Endothelial cell of umbilical vein (primary cell): ENCODE results near the gene CDIPT. TPM values are rescaled to one million over a fixed set of nuclear protein-coding genes. Genes with fewer than 3 reads are reported as not detected.

ENCODE experiments used
- BruUV-seq: library from RNA; stranded (reverse); fragments of 400-500 nt; replicated peaks from 2 replicates; lab custom pipeline; 2021; lab: Mats Ljungman, UMichigan
- CTCF ChIA-PET: fragments of 300-600, 350-600 bp; sonication (Branson Sonifier 250); formaldehyde crosslinking; loops from one replicate; lab custom pipeline; 2021; ENCODE audit warnings: antibody characterized with exemption, inconsistent platforms; lab: Charles Lee
- POLR2A ChIA-PET: fragments of 300-600, 350-600 bp; sonication (Branson Sonifier 250); formaldehyde crosslinking; loops from one replicate; lab custom pipeline; 2021; ENCODE audit warnings: antibody characterized with exemption, inconsistent platforms; lab: Charles Lee
- DNase-seq: peaks from one replicate; pipeline ENCODE4 v3.0.0-alpha.2; 2011; ENCODE audit warnings: low read depth, low spot score
- FAIRE-seq: peaks from 2 replicates; lab custom pipeline; 2011; peaks lifted over from hg19 to GRCh38; lab: Jason Lieb, UNC
- H2AFZ ChIP-seq: 2 replicates; pipeline ENCODE4 v1.6.0; 2012; ENCODE audit warnings: low read depth, low read length, control low read depth, inconsistent platforms
- H3K27ac ChIP-seq: 2 replicates; pipeline ENCODE4 v1.5.1; 2011; ENCODE audit warnings: low read depth, mild to moderate bottlenecking, control low read depth, low read length, moderate library complexity; ENCODE audit not compliant: insufficient read depth
- H3K27me3 ChIP-seq, 2 experiments: 2 replicates each; pipeline versions ENCODE4 v1.6.0 to v1.6.1; 2011; ENCODE audit warnings: low read length in 2 of 2, mixed read lengths in 1 of 2; ENCODE audit not compliant: control insufficient read depth in 2 of 2, insufficient read depth in 2 of 2
- H3K36me3 ChIP-seq, 2 experiments: 2 replicates in 1 of 2; 3 replicates in 1 of 2; pipeline ENCODE4 v1.5.1; 2011; ENCODE audit warnings: low read length in 2 of 2, mild to moderate bottlenecking in 1 of 2, moderate library complexity in 1 of 2; ENCODE audit not compliant: control insufficient read depth in 2 of 2, insufficient read depth in 2 of 2; ENCODE audit errors: extremely low read depth in 1 of 2
- H3K4me1 ChIP-seq: 3 replicates; pipeline ENCODE4 v1.5.1; 2011; ENCODE audit warnings: mild to moderate bottlenecking, low read length; ENCODE audit not compliant: control insufficient read depth, insufficient read depth; ENCODE audit errors: extremely low read depth
- H3K4me2 ChIP-seq: 2 replicates; pipeline ENCODE4 v1.6.1; 2011; ENCODE audit warnings: low read length, control low read depth, mixed read lengths; ENCODE audit not compliant: insufficient read depth
- H3K4me3 ChIP-seq, 3 experiments: fragments of 200-600 bp in 1 of 3; sonication (generic), shearing (Covaris generic) in 1 of 3; replicated peaks in 1 of 3; 2 replicates each; pipeline ENCODE4 v1.5.1; 2011 to 2016; ENCODE audit warnings: control low read depth in 3 of 3, low read length in 3 of 3, mild to moderate bottlenecking in 2 of 3, inconsistent platforms in 1 of 3, low read depth in 1 of 3, moderate library complexity in 1 of 3; ENCODE audit not compliant: insufficient read depth in 1 of 3
- H3K79me2 ChIP-seq: 2 replicates; pipeline ENCODE4 v1.6.0; 2012; ENCODE audit warnings: low read length, inconsistent platforms; ENCODE audit not compliant: control insufficient read depth, insufficient read depth
- H3K9ac ChIP-seq: replicated peaks from 2 replicates; pipeline ENCODE3; 2011; ENCODE audit warnings: low read length, control low read depth; ENCODE audit not compliant: insufficient read depth; ENCODE audit errors: extremely low read depth
- H3K9me1 ChIP-seq: replicated peaks from 3 replicates; pipeline ENCODE4 v1.6.0; 2011; ENCODE audit warnings: mild to moderate bottlenecking, low read length; ENCODE audit not compliant: control insufficient read depth, insufficient read depth; ENCODE audit errors: extremely low read depth
- H3K9me3 ChIP-seq: replicated peaks from 2 replicates; pipeline ENCODE4 v1.5.1; 2012; ENCODE audit warnings: low read length, inconsistent platforms; ENCODE audit not compliant: control insufficient read depth, insufficient read depth
- H4K20me1 ChIP-seq: replicated peaks from 2 replicates; pipeline ENCODE3; 2011; ENCODE audit warnings: mild to moderate bottlenecking, low read length; ENCODE audit not compliant: control insufficient read depth, insufficient read depth; ENCODE audit errors: extremely low read depth
- MYC ChIP-seq: IDR thresholded peaks from one replicate; pipeline ENCODE4 v1.6.1; 2011; ENCODE audit warnings: mild to moderate bottlenecking, low read depth, low read length
- POLR2A ChIP-seq: IDR thresholded peaks from 2 replicates; pipeline ENCODE4 v1.6.1; 2012; ENCODE audit warnings: low read depth, mild to moderate bottlenecking, control low read depth, low read length
- POLR2AphosphoS5 ChIP-seq: IDR thresholded peaks from 2 replicates; pipeline ENCODE4 v1.6.1; 2012; ENCODE audit warnings: low read depth, mild to moderate bottlenecking, control low read depth, low read length, moderate library complexity; ENCODE audit not compliant: insufficient read depth
- dilution Hi-C: fragments of 300-500 bp; cut with MboI; formaldehyde crosslinking; loops from one replicate; pipeline ENCODE4 v1.15.0; 2019; ENCODE audit warnings: low sequenced_read_pairs; ENCODE audit not compliant: extremely low pct_ligation_motif_present
- intact Hi-C: fragments of 100-400 bp; cut with micrococcal nuclease; formaldehyde crosslinking; loops from one replicate; pipeline ENCODE4 v1.10.0; 2022
- polyA plus RNA-seq, 4 experiments: library from polyadenylated mRNA; depleted of rRNA in 3 of 4; stranded (reverse) in 3 of 4; unstranded in 1 of 4; fragments of >200 nt; gene quantifications; 2 replicates each; pipeline versions ENCODE4 v1.2.1 to v1.2.3, GENCODE V29; 2011 to 2012; ENCODE audit warnings: missing spikeins in 1 of 4
- small RNA-seq: library from RNA; depleted of rRNA; stranded (forward); fragments of <200 nt; gene quantifications from one replicate; pipeline ENCODE3, GENCODE V24; 2012; ENCODE audit warnings: low replicate concordance, low read depth; ENCODE audit not compliant: insufficient read depth, insufficient read length
- total RNA-seq: library from RNA; stranded (reverse); gene quantifications from 2 replicates; pipeline ENCODE4 v1.2.3, GENCODE V29; 2021

Gene CDIPT
- total and polyA plus RNA-seq, 2 donors (not counting 3 experiments of a cell fraction or from before 2014, with no cell fraction given) = 68.7 to 161 TPM

DNA sequence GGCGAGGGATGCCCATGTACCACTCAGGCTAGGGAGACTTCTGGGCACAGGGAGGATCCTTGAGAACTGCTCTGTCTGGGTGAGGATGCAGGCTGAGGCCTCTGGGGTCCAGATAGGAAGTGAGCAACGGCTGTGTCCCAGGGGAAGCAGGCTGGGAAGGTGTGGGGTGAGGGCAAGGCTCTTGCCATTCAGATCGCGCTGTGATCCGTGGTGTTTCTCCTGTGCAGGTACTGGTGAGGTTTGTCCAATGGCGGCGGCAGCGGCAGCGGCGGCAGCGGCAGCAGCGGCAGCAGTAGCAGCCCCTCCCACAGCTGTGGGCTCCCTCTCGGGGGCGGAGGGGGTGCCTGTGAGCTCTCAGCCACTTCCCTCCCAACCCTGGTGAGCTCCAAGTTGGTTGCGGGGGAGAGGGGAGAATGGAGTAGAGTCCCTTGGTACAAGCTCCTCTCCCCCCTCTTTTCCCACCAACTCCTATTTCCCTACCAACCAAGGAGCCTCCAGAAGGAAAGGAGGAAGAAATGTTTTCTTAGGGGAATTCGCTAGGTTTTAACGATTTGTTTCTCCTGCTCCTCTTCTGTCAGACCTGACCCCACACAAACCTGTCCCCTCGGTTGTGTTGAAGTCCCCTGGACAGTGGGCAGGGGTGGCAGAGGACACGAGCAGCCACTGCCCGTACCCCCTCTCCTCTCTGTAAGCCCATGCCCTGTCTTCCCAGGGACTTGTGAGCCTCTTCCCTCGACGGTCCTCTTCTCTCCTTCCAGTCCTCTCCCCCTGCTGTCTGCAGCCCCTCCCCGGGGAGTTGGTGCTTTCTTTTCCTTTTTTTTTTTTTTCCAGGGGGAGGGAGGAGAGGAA is 53.0 kb downstream of the CDIPT start:
- peaks cover 29% of the 10 kb centered on the region for H3K79me2 ChIP-seq

DNA sequence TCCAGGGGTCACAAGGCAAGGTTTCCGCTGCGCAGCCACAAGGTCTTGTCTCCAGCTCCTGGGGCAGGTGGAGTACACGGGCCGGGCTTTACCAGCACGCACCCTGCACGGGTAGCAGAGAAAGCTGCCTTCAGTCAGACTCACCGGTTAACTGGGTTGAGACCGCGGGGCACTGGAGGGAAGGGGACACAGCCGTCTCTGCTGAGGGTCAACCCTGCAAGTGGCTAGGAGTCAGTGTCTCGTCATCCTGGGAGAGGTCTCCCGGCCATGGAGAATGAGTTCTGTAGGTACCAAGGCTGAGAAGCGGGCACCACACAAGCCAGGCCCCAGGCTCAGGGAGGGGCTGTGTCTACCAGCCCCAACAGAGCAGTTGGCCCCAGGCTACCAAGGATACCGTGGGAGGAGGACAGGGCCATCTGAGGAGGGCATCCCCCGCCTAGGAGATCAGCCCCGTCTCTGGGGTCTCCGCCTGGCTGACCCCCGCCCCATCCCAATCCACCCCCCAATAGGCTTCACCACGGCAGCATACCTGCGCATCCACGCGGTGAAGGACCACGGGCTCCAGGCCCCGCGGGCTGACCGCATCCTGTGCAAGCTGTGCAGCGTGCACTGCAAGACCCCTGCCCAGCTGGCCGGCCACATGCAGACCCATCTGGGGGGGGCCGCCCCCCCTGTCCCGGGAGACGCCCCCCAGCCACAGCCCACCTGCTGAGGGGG is 53.8 kb downstream of the CDIPT start:
- Histone ChIP-seq H3K9me3 (no peaks in the 10 kb centered on the region), H3K9me1 (no peaks in the 10 kb centered on the region), H3K4me3 (no peak overlapping the region), H2AFZ (no peak overlapping the region), H4K20me1 (no peaks in the 10 kb centered on the region), H3K4me1 (peaks cover 46% of the 10 kb centered on the region), H3K36me3 (peaks cover 0 to 14% of the 10 kb centered on the region in 2 experiments), H3K79me2 (peaks cover 29% of the 10 kb centered on the region), H3K4me2 (peak overlapping the region; percentile 71), H3K27ac (no peak overlapping the region), H3K9ac (no peak overlapping the region), H3K27me3 (no peaks in the 10 kb centered on the region)
- CTCF ChIA-PET = interaction anchor here (0.7 to 4.0 kb wide), 8 partner anchors 7 to 223 kb away, joined by 3 to 163 read pairs (median 14); partner anchors contain the start of genes PAGR1 and TAOK2
- no TSS peak for BruUV-seq
- intact Hi-C loops (loop anchor here (5.0 kb wide), 2 partner anchors 107 to 163 kb away; partner anchors contain the start of gene TAOK2), dilution Hi-C loops (loop anchor here (10.0 kb wide), 1 partner anchor 186 kb away; the partner anchor contains the start of genes HIRIP3 and INO80E)
- FAIRE-seq = no peak
- TF ChIP-seq POLR2A (peak; percentile 19), POLR2AphosphoS5 (no peak)
- no peak for DNase-seq
- POLR2A ChIA-PET = no interaction called here

More for the DNA sequence above, 53.0 kb downstream of the CDIPT start:
- H3K4me1 ChIP-seq = peaks cover 44% of the 10 kb centered on the region
- DNase-seq (no peak), FAIRE-seq (no peak)
- CTCF ChIA-PET = interaction anchor here (0.6 to 4.0 kb wide), 3 partner anchors 38 to 222 kb away, joined by 3 to 29 read pairs (median 3); no protein-coding TSS in a partner anchor
- no peak overlapping the region for H3K4me2 ChIP-seq
- peak overlapping the region; percentile 9 for H3K27ac ChIP-seq
- no peaks in the 10 kb centered on the region for H4K20me1 ChIP-seq
- BruUV-seq = no TSS peak
- TF ChIP-seq POLR2AphosphoS5 (peak; percentile 8), MYC (no peak)
- H2AFZ ChIP-seq = no peak overlapping the region
- H3K9ac ChIP-seq = no peak overlapping the region
- H3K9me3 ChIP-seq = no peaks in the 10 kb centered on the region
- POLR2A ChIA-PET = no interaction called here
- no peak overlapping the region for H3K4me3 ChIP-seq
- intact Hi-C loops = loop anchor here (2.0 to 5.0 kb wide), 3 partner anchors 53 to 162 kb away; partner anchors contain the start of genes CDIPT and TAOK2
- dilution Hi-C loops = loop anchor here (10.0 kb wide), 1 partner anchor 185 kb away; the partner anchor contains the start of genes HIRIP3 and INO80E
- H3K9me1 ChIP-seq = no peaks in the 10 kb centered on the region
- H3K36me3 ChIP-seq = peaks cover 0 to 14% of the 10 kb centered on the region in 2 experiments
- H3K27me3 ChIP-seq = no peaks in the 10 kb centered on the region

Small RNA genes within 50 kb of the gene (small RNA-seq; reads per million reads assigned to genes)
- gene AC009133.6 (not detected), gene AC120114.4 (not detected)

Other genes starting within 250 kb of the CDIPT start
- gene SPN, start 200.0 kb downstream of the CDIPT start, total RNA-seq = not detected in 2 replicates
- gene SPN, start 200.0 kb downstream of the CDIPT start, polyA plus RNA-seq = not detected in 2 replicates
- gene QPRT, start 184.0 kb downstream of the CDIPT start, total RNA-seq = 0.28 and 0.44 TPM in 2 replicates
- gene QPRT, start 184.0 kb downstream of the CDIPT start, polyA plus RNA-seq = 0.40 and 0.41 TPM in 2 replicates
- gene C16orf54, start 117.2 kb downstream of the CDIPT start, total RNA-seq = not detected in 2 replicates
- not detected in 2 replicates for gene C16orf54, start 117.2 kb downstream of the CDIPT start, polyA plus RNA-seq
- not detected in 2 replicates for gene ZG16, start 85.0 kb downstream of the CDIPT start, total RNA-seq
- gene ZG16, start 85.0 kb downstream of the CDIPT start, polyA plus RNA-seq = not detected in 2 replicates
- 82.3 and 90.0 TPM in 2 replicates for gene KIF22, start 72.5 kb downstream of the CDIPT start, total RNA-seq
- gene KIF22, start 72.5 kb downstream of the CDIPT start, polyA plus RNA-seq = 67.3 and 67.9 TPM in 2 replicates
- gene MAZ, start 56.7 kb downstream of the CDIPT start, total RNA-seq = 311 TPM in 2 replicates
- 165 and 212 TPM in 2 replicates for gene MAZ, start 56.7 kb downstream of the CDIPT start, polyA plus RNA-seq
- gene PRRT2, start 51.0 kb downstream of the CDIPT start, total RNA-seq = 2.3 and 3.3 TPM in 2 replicates
- 3.3 and 3.4 TPM in 2 replicates for gene PRRT2, start 51.0 kb downstream of the CDIPT start, polyA plus RNA-seq
- gene PAGR1, start 47.1 kb downstream of the CDIPT start, total RNA-seq = 24.2 and 26.3 TPM in 2 replicates
- 13.0 and 15.9 TPM in 2 replicates for gene PAGR1, start 47.1 kb downstream of the CDIPT start, polyA plus RNA-seq
- gene MVP, start 42.8 kb downstream of the CDIPT start, total RNA-seq = 116 and 118 TPM in 2 replicates
- 47.0 and 49.8 TPM in 2 replicates for gene MVP, start 42.8 kb downstream of the CDIPT start, polyA plus RNA-seq
- gene SEZ6L2, start 36.3 kb upstream of the CDIPT start, total RNA-seq = 2.4 and 2.5 TPM in 2 replicates
- 4.5 and 5.6 TPM in 2 replicates for gene SEZ6L2, start 36.3 kb upstream of the CDIPT start, polyA plus RNA-seq
- gene ASPHD1, start 37.3 kb upstream of the CDIPT start, total RNA-seq = 0.88 and 1.2 TPM in 2 replicates
- gene ASPHD1, start 37.3 kb upstream of the CDIPT start, polyA plus RNA-seq = 0.90 and 1.1 TPM in 2 replicates
- 21.0 and 24.2 TPM in 2 replicates for gene KCTD13, start 63.0 kb upstream of the CDIPT start, total RNA-seq
- 22.6 and 25.0 TPM in 2 replicates for gene KCTD13, start 63.0 kb upstream of the CDIPT start, polyA plus RNA-seq
- gene TMEM219, start 98.9 kb upstream of the CDIPT start, total RNA-seq = 99.4 and 110 TPM in 2 replicates
- gene TMEM219, start 98.9 kb upstream of the CDIPT start, polyA plus RNA-seq = 182 and 201 TPM in 2 replicates
- gene TAOK2, start 110.6 kb upstream of the CDIPT start, total RNA-seq = 112 and 114 TPM in 2 replicates
- gene TAOK2, start 110.6 kb upstream of the CDIPT start, polyA plus RNA-seq = 52.8 and 57.5 TPM in 2 replicates
- gene HIRIP3, start 132.4 kb upstream of the CDIPT start, total RNA-seq = 8.6 and 8.7 TPM in 2 replicates
- 6.7 and 7.2 TPM in 2 replicates for gene HIRIP3, start 132.4 kb upstream of the CDIPT start, polyA plus RNA-seq
- 76.4 and 84.1 TPM in 2 replicates for gene INO80E, start 133.0 kb upstream of the CDIPT start, total RNA-seq
- 41.7 and 42.7 TPM in 2 replicates for gene INO80E, start 133.0 kb upstream of the CDIPT start, polyA plus RNA-seq
- gene DOC2A, start 147.8 kb upstream of the CDIPT start, total RNA-seq = 0.58 and 0.60 TPM in 2 replicates
- gene DOC2A, start 147.8 kb upstream of the CDIPT start, polyA plus RNA-seq = 0.63 and 1.1 TPM in 2 replicates
- gene C16orf92, start 160.0 kb upstream of the CDIPT start, total RNA-seq = not detected in 2 replicates
- gene C16orf92, start 160.0 kb upstream of the CDIPT start, polyA plus RNA-seq = not detected in 2 replicates
- gene TLCD3B, start 168.0 kb upstream of the CDIPT start, total RNA-seq = 0.86 and 0.99 TPM in 2 replicates
- 0.37 and 0.59 TPM in 2 replicates for gene TLCD3B, start 168.0 kb upstream of the CDIPT start, polyA plus RNA-seq
- gene ALDOA, start 202.5 kb upstream of the CDIPT start, total RNA-seq = 1,029 and 1,114 TPM in 2 replicates
- 871 and 972 TPM in 2 replicates for gene ALDOA, start 202.5 kb upstream of the CDIPT start, polyA plus RNA-seq
- gene PPP4C, start 212.8 kb upstream of the CDIPT start, total RNA-seq = 159 and 167 TPM in 2 replicates
- gene PPP4C, start 212.8 kb upstream of the CDIPT start, polyA plus RNA-seq = 327 and 378 TPM in 2 replicates
- gene TBX6, start 228.7 kb upstream of the CDIPT start, total RNA-seq = 0.42 and 0.60 TPM in 2 replicates
- 0.30 and 0.40 TPM in 2 replicates for gene TBX6, start 228.7 kb upstream of the CDIPT start, polyA plus RNA-seq
- gene YPEL3, start 233.0 kb upstream of the CDIPT start, total RNA-seq = 46.1 and 47.6 TPM in 2 replicates
- gene YPEL3, start 233.0 kb upstream of the CDIPT start, polyA plus RNA-seq = 78.0 and 89.7 TPM in 2 replicates